22Rv1 (cell line): ENCODE results near the gene DHRS7.

Experiments used
- ZFX ChIP-seq: fragments of 450-650 bp; IDR thresholded peaks from 2 replicates; pipeline ENCODE4 v1.6.1; 2017; ENCODE audit warnings: antibody characterized with exemption, borderline replicate concordance
- TF ChIP-seq, protein P1 (sequence below): fragments of 450-650 bp; IDR thresholded peaks from 2 replicates; pipeline ENCODE4 v1.5.1; 2017; ENCODE audit warnings: mild to moderate bottlenecking

DNA sequence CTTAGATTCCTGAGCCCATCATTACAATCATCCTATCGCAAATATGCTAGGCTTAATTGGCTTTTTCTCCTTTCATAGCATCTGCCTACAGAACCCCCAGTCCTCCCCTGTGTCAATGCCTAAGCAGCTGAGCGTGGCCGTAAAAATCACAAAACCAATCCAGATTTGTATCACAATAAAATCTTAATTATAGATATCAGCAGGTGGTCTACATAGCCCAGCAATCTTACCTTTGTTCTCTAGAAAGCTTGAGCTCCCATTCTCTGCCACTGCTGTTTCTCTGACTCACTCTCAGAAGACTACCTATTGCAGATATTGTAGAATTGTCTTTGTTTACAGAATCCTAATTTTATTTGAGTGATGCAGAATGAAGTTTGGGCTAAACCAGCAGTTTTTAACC, 46.0 kb upstream of the DHRS7 start:
- TF ChIP-seq, protein P1, sequence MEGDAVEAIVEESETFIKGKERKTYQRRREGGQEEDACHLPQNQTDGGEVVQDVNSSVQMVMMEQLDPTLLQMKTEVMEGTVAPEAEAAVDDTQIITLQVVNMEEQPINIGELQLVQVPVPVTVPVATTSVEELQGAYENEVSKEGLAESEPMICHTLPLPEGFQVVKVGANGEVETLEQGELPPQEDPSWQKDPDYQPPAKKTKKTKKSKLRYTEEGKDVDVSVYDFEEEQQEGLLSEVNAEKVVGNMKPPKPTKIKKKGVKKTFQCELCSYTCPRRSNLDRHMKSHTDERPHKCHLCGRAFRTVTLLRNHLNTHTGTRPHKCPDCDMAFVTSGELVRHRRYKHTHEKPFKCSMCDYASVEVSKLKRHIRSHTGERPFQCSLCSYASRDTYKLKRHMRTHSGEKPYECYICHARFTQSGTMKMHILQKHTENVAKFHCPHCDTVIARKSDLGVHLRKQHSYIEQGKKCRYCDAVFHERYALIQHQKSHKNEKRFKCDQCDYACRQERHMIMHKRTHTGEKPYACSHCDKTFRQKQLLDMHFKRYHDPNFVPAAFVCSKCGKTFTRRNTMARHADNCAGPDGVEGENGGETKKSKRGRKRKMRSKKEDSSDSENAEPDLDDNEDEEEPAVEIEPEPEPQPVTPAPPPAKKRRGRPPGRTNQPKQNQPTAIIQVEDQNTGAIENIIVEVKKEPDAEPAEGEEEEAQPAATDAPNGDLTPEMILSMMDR: no peak
- TF ChIP-seq ZFX: no peak
